Measurements from ENCODE around the gene TSPAN18. TPM values are rescaled to one million over a fixed set of nuclear protein-coding genes. Genes with fewer than 3 reads are reported as not detected.

TSPAN18 gene
- polyA plus RNA-seq, 1 of the 3 experiments (the other 2 are of a cell fraction), result 0.72 TPM

DNA sequence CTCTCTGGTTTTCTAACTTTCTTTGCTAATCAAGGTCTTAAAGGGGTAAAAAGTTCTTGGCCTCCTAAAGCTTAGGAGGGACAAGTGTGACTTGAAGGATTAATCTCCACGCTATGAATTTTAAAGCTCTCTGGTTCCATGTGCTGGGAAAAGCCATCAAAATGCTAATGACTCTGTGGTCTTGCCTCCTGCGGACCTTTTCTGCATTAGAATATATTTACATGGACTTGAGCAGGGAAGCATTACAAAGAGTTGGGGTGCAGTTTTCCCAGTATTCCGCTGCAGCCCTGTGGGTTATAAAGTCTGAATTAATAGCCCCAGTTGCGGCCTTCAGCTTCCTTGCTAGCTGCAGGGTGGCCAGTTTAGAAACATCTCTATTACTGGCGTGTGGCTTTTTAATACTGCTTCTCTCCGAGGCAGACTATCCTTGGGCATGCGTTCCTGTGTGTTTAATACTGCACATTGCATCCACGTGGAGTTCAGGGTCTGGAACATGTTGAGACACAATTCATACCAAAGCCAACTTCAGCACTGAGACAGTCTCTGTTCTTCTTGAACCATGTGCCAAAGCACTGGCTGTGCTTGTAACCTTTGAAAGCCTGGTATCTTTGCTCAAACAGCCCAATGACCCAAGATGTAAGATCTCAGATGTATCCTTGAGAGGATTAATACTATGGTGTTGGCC, 27.3 kb downstream of the TSPAN18 start:
- WGBS (ENCODE audit: low lambda C conversion rate), result 68% methylated on average over 8 of the region's 8 CpGs
- POLR2A ChIA-PET, result interaction anchor here (0.8 to 3.5 kb wide), 14 partner anchors 9 to 132 kb away, joined by 3 to 43 read pairs (median 4); no protein-coding TSS in a partner anchor
- Histone ChIP-seq H3K9ac (no peak overlapping the region), H3K4me2 (no peak overlapping the region), H3K4me3 (ENCODE audit: low read depth in 2 of 2, low read length in 1 of 2) (no peak overlapping the region), H3F3A (replicated peaks; ENCODE audit: insufficient read depth) (no peaks in the 10 kb centered on the region), H3K79me2 (ENCODE audit: insufficient read depth) (no peaks in the 10 kb centered on the region), H3K4me1 (ENCODE audit: control insufficient read depth in 1 of 2, insufficient read depth in 2 of 2, low read depth in 1 of 2, low read length in 1 of 2) (peaks cover 9 to 50% of the 10 kb centered on the region in 2 experiments; a peak in 3 of 4 replicates), H4K20me1 (ENCODE audit: insufficient read depth) (no peaks in the 10 kb centered on the region), H3K9me3 (0 out of 2 replicates have a peak, but pooled peaks cover 4% of the 10 kb centered on the region), H3K27me3 (ENCODE audit: insufficient read depth) (no peaks in the 10 kb centered on the region; the same call in 1 of the 2 replicates), H3K9me2 (no peaks in the 10 kb centered on the region), H3K27ac (ENCODE audit: low read depth in 2 of 2, low read length in 1 of 2) (peak overlapping the region in 1 of 2 experiments; percentile 100; a peak in 2 of 4 replicates), H2AFZ (ENCODE audit: low read depth) (no peak overlapping the region), H3K36me3 (replicated peaks in 1 of 2; ENCODE audit: control insufficient read depth in 1 of 2, insufficient read depth in 2 of 2, low read length in 1 of 2) (no peaks in the 10 kb centered on the region)
- DNase-seq, result no peak
- no peak for TF ChIP-seq NRF1 (IDR thresholded peaks at IDR 0.05; ENCODE audit: low read depth, low read length)
- TF ChIP-seq RFX5 (IDR thresholded peaks at IDR 0.05; ENCODE audit: low read length), result no peak
- TF ChIP-seq YY1 (IDR thresholded peaks at IDR 0.05; ENCODE audit: low read depth), result no peak
- TF ChIP-seq, protein P1, sequence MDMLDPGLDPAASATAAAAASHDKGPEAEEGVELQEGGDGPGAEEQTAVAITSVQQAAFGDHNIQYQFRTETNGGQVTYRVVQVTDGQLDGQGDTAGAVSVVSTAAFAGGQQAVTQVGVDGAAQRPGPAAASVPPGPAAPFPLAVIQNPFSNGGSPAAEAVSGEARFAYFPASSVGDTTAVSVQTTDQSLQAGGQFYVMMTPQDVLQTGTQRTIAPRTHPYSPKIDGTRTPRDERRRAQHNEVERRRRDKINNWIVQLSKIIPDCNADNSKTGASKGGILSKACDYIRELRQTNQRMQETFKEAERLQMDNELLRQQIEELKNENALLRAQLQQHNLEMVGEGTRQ (IDR thresholded peaks at IDR 0.05; ENCODE audit: borderline replicate concordance, low read depth, low read length), result no peak
- TF ChIP-seq, protein P2, sequence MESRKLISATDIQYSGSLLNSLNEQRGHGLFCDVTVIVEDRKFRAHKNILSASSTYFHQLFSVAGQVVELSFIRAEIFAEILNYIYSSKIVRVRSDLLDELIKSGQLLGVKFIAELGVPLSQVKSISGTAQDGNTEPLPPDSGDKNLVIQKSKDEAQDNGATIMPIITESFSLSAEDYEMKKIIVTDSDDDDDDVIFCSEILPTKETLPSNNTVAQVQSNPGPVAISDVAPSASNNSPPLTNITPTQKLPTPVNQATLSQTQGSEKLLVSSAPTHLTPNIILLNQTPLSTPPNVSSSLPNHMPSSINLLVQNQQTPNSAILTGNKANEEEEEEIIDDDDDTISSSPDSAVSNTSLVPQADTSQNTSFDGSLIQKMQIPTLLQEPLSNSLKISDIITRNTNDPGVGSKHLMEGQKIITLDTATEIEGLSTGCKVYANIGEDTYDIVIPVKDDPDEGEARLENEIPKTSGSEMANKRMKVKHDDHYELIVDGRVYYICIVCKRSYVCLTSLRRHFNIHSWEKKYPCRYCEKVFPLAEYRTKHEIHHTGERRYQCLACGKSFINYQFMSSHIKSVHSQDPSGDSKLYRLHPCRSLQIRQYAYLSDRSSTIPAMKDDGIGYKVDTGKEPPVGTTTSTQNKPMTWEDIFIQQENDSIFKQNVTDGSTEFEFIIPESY (IDR thresholded peaks at IDR 0.05; ENCODE audit: borderline replicate concordance, low read depth), result no peak
- TF ChIP-seq, protein P3, sequence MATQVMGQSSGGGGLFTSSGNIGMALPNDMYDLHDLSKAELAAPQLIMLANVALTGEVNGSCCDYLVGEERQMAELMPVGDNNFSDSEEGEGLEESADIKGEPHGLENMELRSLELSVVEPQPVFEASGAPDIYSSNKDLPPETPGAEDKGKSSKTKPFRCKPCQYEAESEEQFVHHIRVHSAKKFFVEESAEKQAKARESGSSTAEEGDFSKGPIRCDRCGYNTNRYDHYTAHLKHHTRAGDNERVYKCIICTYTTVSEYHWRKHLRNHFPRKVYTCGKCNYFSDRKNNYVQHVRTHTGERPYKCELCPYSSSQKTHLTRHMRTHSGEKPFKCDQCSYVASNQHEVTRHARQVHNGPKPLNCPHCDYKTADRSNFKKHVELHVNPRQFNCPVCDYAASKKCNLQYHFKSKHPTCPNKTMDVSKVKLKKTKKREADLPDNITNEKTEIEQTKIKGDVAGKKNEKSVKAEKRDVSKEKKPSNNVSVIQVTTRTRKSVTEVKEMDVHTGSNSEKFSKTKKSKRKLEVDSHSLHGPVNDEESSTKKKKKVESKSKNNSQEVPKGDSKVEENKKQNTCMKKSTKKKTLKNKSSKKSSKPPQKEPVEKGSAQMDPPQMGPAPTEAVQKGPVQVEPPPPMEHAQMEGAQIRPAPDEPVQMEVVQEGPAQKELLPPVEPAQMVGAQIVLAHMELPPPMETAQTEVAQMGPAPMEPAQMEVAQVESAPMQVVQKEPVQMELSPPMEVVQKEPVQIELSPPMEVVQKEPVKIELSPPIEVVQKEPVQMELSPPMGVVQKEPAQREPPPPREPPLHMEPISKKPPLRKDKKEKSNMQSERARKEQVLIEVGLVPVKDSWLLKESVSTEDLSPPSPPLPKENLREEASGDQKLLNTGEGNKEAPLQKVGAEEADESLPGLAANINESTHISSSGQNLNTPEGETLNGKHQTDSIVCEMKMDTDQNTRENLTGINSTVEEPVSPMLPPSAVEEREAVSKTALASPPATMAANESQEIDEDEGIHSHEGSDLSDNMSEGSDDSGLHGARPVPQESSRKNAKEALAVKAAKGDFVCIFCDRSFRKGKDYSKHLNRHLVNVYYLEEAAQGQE (IDR thresholded peaks at IDR 0.05; ENCODE audit: low read depth, low read length), result no peak
- no peak for TF ChIP-seq ELF1 (IDR thresholded peaks at IDR 0.05)
- no peak for TF ChIP-seq CHD2 (IDR thresholded peaks at IDR 0.05; ENCODE audit: low read length, partially characterized antibody)
- no peak for TF ChIP-seq TAF1 (IDR thresholded peaks at IDR 0.05; ENCODE audit: borderline replicate concordance, low read depth, low read length)
- no peak for TF ChIP-seq MEF2A (IDR thresholded peaks at IDR 0.05; ENCODE audit: borderline replicate concordance, low read depth)
- TF ChIP-seq EZH2phosphoT487 (IDR thresholded peaks at IDR 0.05; ENCODE audit: borderline replicate concordance, low read depth), result no peak
- CTCF ChIA-PET, result interaction anchor here (1.0 to 8.2 kb wide), 12 partner anchors 9 to 174 kb away, joined by 3 to 71 read pairs (median 4); no protein-coding TSS in a partner anchor
